GM18520 (cell line): Measurements from ENCODE around the gene CACNA1I.

Experiments used
- ATAC-seq: cut with Tn5 transposase; IDR thresholded peaks from one replicate; pipeline ENCODE4 v1.9.1; 2021; ENCODE audit not compliant: unreplicated experiment

CACNA1I gene

GRCh38 chr22:39664485-39665200, 94.1 kb downstream of the CACNA1I start:
- ATAC-seq: no peak

GRCh38 chr22:39665229-39665628, 94.7 kb downstream of the CACNA1I start:
- ATAC-seq: no peak

GRCh38 chr22:39665661-39666431, 95.3 kb downstream of the CACNA1I start:
- ATAC-seq: no peak

GRCh38 chr22:39666495-39666894, 95.9 kb downstream of the CACNA1I start:
- no peak for ATAC-seq

- no peak for ATAC-seq
Measured at GRCh38 chr22:39666926-39667325, 96.4 kb downstream of the CACNA1I start.

- ATAC-seq: no peak
Measured at GRCh38 chr22:39669432-39669831, 98.9 kb downstream of the CACNA1I start.

GRCh38 chr22:39671936-39672335, 101.4 kb downstream of the CACNA1I start:
- ATAC-seq: no peak

GRCh38 chr22:39674536-39674935, 104.0 kb downstream of the CACNA1I start:
- no peak for ATAC-seq

GRCh38 chr22:39675947-39676346, 105.4 kb downstream of the CACNA1I start:
- no peak for ATAC-seq

GRCh38 chr22:39677967-39678366, 107.4 kb downstream of the CACNA1I start:
- ATAC-seq: no peak

GRCh38 chr22:39678862-39679490, 108.4 kb downstream of the CACNA1I start:
- no peak for ATAC-seq

GRCh38 chr22:39679652-39680051, 109.1 kb downstream of the CACNA1I start:
- no peak for ATAC-seq

GRCh38 chr22:39680486-39680885, 109.9 kb downstream of the CACNA1I start:
- no peak for ATAC-seq

- no peak for ATAC-seq
Measured at GRCh38 chr22:39681038-39681861, 110.7 kb downstream of the CACNA1I start.

- no peak for ATAC-seq
Measured at GRCh38 chr22:39682994-39683393, 112.4 kb downstream of the CACNA1I start.

- ATAC-seq: no peak
Measured at GRCh38 chr22:39683639-39684038, 113.1 kb downstream of the CACNA1I start.

GRCh38 chr22:39684702-39685281, 114.2 kb downstream of the CACNA1I start:
- no peak for ATAC-seq

- ATAC-seq: no peak
Measured at GRCh38 chr22:39685336-39686177, 115.0 kb downstream of the CACNA1I start.

- ATAC-seq: no peak
Measured at GRCh38 chr22:39686178-39686620, 115.6 kb downstream of the CACNA1I start.
